Astrocyte (in vitro differentiated cells and primary cell): ENCODE data around the gene RANBP1. TPM values are rescaled to one million over a fixed set of nuclear protein-coding genes. Genes with fewer than 3 reads are reported as not detected.

ENCODE experiments used
- DNase-seq: peaks from one replicate; pipeline ENCODE4 v3.0.0-alpha.2; 2010; ENCODE audit warnings: low read depth
- FAIRE-seq: peaks from 2 replicates; lab custom pipeline; 2011; peaks lifted over from hg19 to GRCh38; lab: Jason Lieb, UNC
- H2AFZ ChIP-seq: 2 replicates; pipeline ENCODE4 v1.6.0; 2012; ENCODE audit warnings: low read depth, low read length, inconsistent platforms
- H3K27ac ChIP-seq: 2 replicates; pipeline ENCODE4 v1.5.1; 2011; ENCODE audit warnings: low read depth, low read length, inconsistent platforms
- H3K27me3 ChIP-seq: 2 replicates; pipeline ENCODE4 v1.6.0; 2011; ENCODE audit warnings: low read length, inconsistent platforms; ENCODE audit not compliant: insufficient read depth
- H3K36me3 ChIP-seq: 2 replicates; pipeline ENCODE4 v1.5.1; 2011; ENCODE audit warnings: low read length, inconsistent platforms; ENCODE audit not compliant: insufficient read depth
- H3K4me1 ChIP-seq: 2 replicates; pipeline ENCODE4 v1.5.1; 2011; ENCODE audit warnings: low read length, inconsistent platforms; ENCODE audit not compliant: insufficient read depth
- H3K4me2 ChIP-seq: 2 replicates; pipeline ENCODE4 v1.6.0; 2012; ENCODE audit warnings: low read length, inconsistent platforms
- H3K4me3 ChIP-seq: 2 replicates; pipeline ENCODE4 v1.5.1; 2011; ENCODE audit warnings: low read depth, mild to moderate bottlenecking, low read length, inconsistent platforms; ENCODE audit not compliant: insufficient read depth
- H3K79me2 ChIP-seq: 2 replicates; pipeline ENCODE4 v1.6.0; 2012; ENCODE audit warnings: mild to moderate bottlenecking, low read length, inconsistent platforms; ENCODE audit not compliant: insufficient read depth
- H3K9ac ChIP-seq: 2 replicates; pipeline ENCODE4 v1.6.0; 2012; ENCODE audit warnings: mild to moderate bottlenecking, low read length, inconsistent platforms
- H3K9me3 ChIP-seq: 2 replicates; pipeline ENCODE4 v1.5.1; 2012; ENCODE audit warnings: low read depth, mild to moderate bottlenecking, low read length, inconsistent platforms; ENCODE audit not compliant: insufficient read depth
- H4K20me1 ChIP-seq: 2 replicates; pipeline ENCODE4 v1.6.0; 2012; ENCODE audit warnings: low read length, inconsistent platforms; ENCODE audit not compliant: insufficient read depth
- H3K27ac Mint-ChIP-seq: one replicate; pipeline ENCODE4 v1.8.0; 2021; ENCODE audit warnings: mild to moderate bottlenecking, mixed read lengths; ENCODE audit not compliant: unreplicated experiment
- H3K27me3 Mint-ChIP-seq: one replicate; pipeline ENCODE4 v1.8.0; 2021; ENCODE audit warnings: low read depth, mixed read lengths; ENCODE audit not compliant: unreplicated experiment
- H3K36me3 Mint-ChIP-seq: one replicate; pipeline ENCODE4 v1.8.0; 2021; ENCODE audit warnings: low read depth, mixed read lengths; ENCODE audit not compliant: unreplicated experiment
- H3K4me1 Mint-ChIP-seq: one replicate; pipeline ENCODE4 v1.8.0; 2021; ENCODE audit warnings: low read depth, mixed read lengths; ENCODE audit not compliant: unreplicated experiment
- H3K4me3 Mint-ChIP-seq: one replicate; pipeline ENCODE4 v1.8.0; 2021; ENCODE audit warnings: mild to moderate bottlenecking, moderate library complexity, mixed read lengths; ENCODE audit not compliant: unreplicated experiment
- H3K9me3 Mint-ChIP-seq: one replicate; pipeline ENCODE4 v1.8.0; 2021; ENCODE audit warnings: mild to moderate bottlenecking, mixed read lengths; ENCODE audit not compliant: unreplicated experiment
- EZH2 ChIP-seq: IDR thresholded peaks from 2 replicates; pipeline ENCODE4 v1.6.1; 2012; ENCODE audit warnings: mild to moderate bottlenecking, low read length, inconsistent platforms; ENCODE audit not compliant: insufficient read depth
- total RNA-seq: library from RNA; stranded (reverse); gene quantifications from 2 replicates; pipeline ENCODE4 v1.2.1, GENCODE V29; 2021
- TF ChIP-seq, protein P1 (sequence below): IDR thresholded peaks from 2 replicates; pipeline ENCODE4 v1.5.1; 2011; ENCODE audit warnings: low read depth, mild to moderate bottlenecking, inconsistent platforms, low read length, moderate library complexity; ENCODE audit not compliant: insufficient read depth

Gene RANBP1
- total RNA-seq, 1 donor from 2014 or later, result 164 TPM

DNA sequence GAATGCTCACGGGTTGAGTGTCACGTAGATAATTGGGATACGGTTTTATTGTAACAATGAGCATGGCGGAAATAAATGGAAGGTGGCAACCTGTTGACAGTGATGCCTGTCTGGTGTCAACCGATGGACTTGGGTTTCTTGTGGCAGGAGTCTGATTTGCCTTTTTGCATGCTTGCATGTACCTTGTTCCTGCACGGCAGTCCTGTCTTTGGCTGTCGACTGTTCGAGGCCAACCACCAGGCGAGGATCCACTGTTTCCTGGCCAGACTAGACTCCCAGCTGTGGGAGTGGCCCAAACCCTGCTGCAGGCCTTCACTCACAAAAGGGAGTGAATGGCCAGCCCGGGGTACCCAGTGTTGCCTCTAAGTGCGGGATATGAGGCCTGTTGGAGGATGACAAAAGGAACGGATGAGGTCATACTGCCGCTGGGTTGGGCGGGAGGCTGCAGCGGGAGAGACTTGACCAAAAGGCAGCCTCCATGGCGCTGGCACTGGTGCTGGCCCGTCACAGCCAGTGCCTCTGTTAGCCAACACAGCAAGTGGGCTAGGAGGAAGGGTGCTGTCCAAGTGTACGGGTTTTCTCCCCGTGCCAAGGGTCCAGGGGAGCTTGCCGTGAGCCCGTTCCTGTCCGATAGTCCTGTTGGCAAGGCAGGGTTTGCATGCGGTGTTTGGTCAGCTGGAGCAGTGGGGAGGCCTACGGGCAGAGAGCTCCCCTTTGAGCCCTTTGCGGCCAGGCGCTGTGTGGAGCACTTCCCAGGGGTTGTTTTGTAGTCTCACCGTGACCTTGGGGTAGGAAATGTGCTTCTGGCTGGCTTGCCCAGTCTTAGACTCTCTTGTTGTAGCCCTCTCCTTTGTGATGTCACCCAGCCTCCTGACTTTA is 34.9 kb upstream of the RANBP1 start:
- FAIRE-seq (no peak), DNase-seq (peak; percentile 60)
- TF ChIP-seq EZH2, result no peak
- TF ChIP-seq, protein P1, sequence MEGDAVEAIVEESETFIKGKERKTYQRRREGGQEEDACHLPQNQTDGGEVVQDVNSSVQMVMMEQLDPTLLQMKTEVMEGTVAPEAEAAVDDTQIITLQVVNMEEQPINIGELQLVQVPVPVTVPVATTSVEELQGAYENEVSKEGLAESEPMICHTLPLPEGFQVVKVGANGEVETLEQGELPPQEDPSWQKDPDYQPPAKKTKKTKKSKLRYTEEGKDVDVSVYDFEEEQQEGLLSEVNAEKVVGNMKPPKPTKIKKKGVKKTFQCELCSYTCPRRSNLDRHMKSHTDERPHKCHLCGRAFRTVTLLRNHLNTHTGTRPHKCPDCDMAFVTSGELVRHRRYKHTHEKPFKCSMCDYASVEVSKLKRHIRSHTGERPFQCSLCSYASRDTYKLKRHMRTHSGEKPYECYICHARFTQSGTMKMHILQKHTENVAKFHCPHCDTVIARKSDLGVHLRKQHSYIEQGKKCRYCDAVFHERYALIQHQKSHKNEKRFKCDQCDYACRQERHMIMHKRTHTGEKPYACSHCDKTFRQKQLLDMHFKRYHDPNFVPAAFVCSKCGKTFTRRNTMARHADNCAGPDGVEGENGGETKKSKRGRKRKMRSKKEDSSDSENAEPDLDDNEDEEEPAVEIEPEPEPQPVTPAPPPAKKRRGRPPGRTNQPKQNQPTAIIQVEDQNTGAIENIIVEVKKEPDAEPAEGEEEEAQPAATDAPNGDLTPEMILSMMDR, result no peak
- Histone ChIP-seq H3K27ac (peak overlapping the region; percentile 89), H3K79me2 (peaks cover 56% of the 10 kb centered on the region), H3K4me1 (peaks cover 17% of the 10 kb centered on the region), H3K36me3 (no peaks in the 10 kb centered on the region), H3K4me3 (peak overlapping the region; percentile 97), H4K20me1 (peaks cover 47% of the 10 kb centered on the region), H3K9me3 (no peaks in the 10 kb centered on the region), H3K9ac (peak overlapping the region; percentile 93), H3K4me2 (peak overlapping the region; percentile 91), H3K27me3 (no peaks in the 10 kb centered on the region), H2AFZ (no peak overlapping the region)
- peak overlapping the region; percentile 92 for H3K27ac Mint-ChIP-seq
- peaks cover 32% of the 10 kb centered on the region for H3K4me1 Mint-ChIP-seq
- H3K27me3 Mint-ChIP-seq, result no peaks in the 10 kb centered on the region
- no peaks in the 10 kb centered on the region for H3K9me3 Mint-ChIP-seq
- no peaks in the 10 kb centered on the region for H3K36me3 Mint-ChIP-seq
- H3K4me3 Mint-ChIP-seq, result peak overlapping the region; percentile 96

DNA sequence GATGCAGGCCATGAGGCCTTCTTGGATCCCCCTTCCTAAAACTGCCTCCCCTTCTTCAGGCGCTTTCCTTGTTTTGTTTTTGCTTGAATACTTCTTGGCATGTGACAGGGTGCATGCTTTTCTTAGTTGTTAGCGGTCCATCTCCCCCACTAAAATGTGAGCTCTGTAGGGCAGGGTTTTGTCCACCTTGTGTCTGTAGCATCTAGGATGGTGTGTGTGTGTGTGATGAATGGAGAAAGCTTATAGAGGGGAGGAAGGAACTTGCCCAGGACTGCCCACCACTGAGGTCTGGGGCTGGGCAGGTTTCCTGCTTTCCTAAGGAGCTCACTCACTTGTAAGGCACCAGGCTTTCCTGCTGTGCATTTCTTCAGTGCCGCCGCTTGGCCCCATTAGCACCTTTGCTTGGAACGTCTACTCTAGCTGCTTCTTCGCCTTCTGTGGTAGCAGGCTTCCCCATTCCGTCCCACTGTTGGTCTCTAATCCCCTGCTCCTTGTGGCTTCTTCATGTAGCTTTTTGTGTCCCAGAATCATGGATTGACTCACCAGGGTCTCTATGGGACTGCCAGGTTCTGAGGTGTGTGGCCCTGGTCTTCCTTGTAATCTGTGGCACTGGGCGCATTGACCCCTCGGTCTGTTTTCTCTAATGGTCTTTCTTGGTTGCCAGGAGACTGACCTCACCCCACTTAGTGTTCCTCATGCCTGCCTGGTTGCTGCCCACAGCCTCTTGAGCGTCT is 32.6 kb upstream of the RANBP1 start:
- Histone ChIP-seq H3K79me2 (peaks cover 79% of the 10 kb centered on the region), H2AFZ (no peak overlapping the region), H3K4me2 (peak overlapping the region; percentile 46), H3K36me3 (peaks cover 17% of the 10 kb centered on the region), H3K27me3 (no peaks in the 10 kb centered on the region), H3K4me1 (peaks cover 17% of the 10 kb centered on the region), H3K9me3 (no peaks in the 10 kb centered on the region), H4K20me1 (peaks cover 70% of the 10 kb centered on the region), H3K4me3 (no peak overlapping the region), H3K27ac (no peak overlapping the region), H3K9ac (peak overlapping the region; percentile 17)
- peak overlapping the region; percentile 47 for H3K4me3 Mint-ChIP-seq
- H3K27ac Mint-ChIP-seq, result peak overlapping the region; percentile 60
- no peak for TF ChIP-seq EZH2
- TF ChIP-seq, protein P1, result no peak
- DNase-seq (no peak), FAIRE-seq (no peak)
- H3K27me3 Mint-ChIP-seq, result no peaks in the 10 kb centered on the region
- no peaks in the 10 kb centered on the region for H3K9me3 Mint-ChIP-seq
- peaks cover 10% of the 10 kb centered on the region for H3K36me3 Mint-ChIP-seq
- H3K4me1 Mint-ChIP-seq, result peaks cover 32% of the 10 kb centered on the region
